OCI-LY3 (cell line): ENCODE data around the gene SELE.
"Not testable (repeated sequence)": the region's sequence is repeated elsewhere in the genome, so short reads cannot be mapped to it uniquely, and the experiment has no call there.

ENCODE experiments used
- CTCF ChIP-seq: fragments of 200-600, 300-600 bp; sonication (generic); IDR thresholded peaks from 2 replicates; pipeline ENCODE4 v1.5.1; 2014; ENCODE audit warnings: antibody characterized with exemption, low read length, low read depth
- EZH2phosphoT487 ChIP-seq: fragments of 200-600 bp; shearing (Covaris generic); IDR thresholded peaks from 2 replicates; pipeline ENCODE4 v1.6.1; 2018; ENCODE audit warnings: antibody characterized with exemption, mixed run types, low read depth

- not testable (repeated sequence) for TF ChIP-seq CTCF, EZH2phosphoT487
Observed at GRCh38 chr1:169713090-169713489, 20.8 kb downstream of the SELE start.
